Ecto neural progenitor cell (in vitro differentiated cells): ENCODE results near the gene RESF1.
"Not testable (repeated sequence)": the region's sequence is repeated elsewhere in the genome, so short reads cannot be mapped to it uniquely, and the experiment has no call there.

Experiments
- DNase-seq: peaks from one replicate; pipeline ENCODE4 v3.0.0-alpha.2; 2018; ENCODE audit warnings: low spot score

Gene RESF1, protein sequence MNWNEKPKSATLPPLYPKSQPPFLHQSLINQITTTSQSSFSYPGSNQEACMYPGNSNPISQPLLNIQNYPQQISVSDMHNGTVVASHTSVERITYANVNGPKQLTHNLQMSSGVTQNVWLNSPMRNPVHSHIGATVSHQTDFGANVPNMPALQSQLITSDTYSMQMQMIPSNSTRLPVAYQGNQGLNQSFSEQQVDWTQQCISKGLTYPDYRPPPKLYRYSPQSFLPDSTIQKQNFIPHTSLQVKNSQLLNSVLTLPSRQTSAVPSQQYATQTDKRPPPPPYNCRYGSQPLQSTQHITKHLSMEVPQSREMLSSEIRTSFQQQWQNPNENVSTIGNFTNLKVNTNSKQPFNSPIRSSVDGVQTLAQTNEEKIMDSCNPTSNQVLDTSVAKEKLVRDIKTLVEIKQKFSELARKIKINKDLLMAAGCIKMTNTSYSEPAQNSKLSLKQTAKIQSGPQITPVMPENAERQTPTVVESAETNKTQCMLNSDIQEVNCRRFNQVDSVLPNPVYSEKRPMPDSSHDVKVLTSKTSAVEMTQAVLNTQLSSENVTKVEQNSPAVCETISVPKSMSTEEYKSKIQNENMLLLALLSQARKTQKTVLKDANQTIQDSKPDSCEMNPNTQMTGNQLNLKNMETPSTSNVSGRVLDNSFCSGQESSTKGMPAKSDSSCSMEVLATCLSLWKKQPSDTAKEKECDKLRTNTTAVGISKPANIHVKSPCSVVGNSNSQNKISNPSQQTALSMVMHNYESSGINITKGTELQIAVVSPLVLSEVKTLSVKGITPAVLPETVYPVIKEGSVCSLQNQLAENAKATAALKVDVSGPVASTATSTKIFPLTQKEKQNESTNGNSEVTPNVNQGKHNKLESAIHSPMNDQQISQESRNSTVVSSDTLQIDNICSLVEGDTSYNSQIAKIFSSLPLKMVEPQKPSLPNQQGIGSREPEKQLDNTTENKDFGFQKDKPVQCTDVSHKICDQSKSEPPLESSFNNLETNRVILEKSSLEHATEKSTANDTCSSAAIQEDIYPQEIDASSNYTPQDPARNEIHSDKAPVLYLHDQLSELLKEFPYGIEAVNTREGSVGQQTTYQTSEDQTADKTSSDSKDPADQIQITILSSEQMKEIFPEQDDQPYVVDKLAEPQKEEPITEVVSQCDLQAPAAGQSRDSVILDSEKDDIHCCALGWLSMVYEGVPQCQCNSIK (N-terminal part only)

DNA sequence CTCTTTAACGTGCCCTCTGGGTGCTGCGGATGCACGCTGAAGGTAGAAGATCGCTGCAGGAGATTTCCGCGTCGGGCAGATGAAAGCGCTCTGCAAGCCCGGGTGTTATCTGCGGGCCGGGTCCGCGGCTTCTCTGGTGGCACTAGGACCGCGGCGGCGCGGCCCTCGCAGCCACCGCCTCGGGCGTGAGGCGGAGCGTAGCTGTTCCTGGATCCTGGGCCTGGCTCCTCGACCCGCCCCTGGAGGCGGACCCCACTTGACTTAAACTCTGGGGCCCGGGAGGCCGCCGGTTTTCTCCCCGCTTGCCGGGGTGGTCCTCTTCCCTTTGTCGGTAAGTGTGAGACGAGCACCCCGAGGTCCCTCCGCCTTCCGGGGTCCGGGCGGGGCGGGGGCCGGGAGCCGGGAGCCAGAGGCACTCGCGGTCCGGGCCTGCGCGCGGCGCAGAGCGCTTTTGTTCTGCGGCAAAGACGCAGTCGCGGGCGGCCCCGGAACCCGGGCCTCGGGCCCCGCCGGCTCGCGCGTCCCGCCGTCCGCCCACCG lies at the start of gene RESF1:
RESF1 (plus strand) TSS at position 255 of the 540 bp plus-strand sequence. CDS start 21,541 bp downstream, outside the sequence.
- peak; percentile 96 for DNase-seq

DNA sequence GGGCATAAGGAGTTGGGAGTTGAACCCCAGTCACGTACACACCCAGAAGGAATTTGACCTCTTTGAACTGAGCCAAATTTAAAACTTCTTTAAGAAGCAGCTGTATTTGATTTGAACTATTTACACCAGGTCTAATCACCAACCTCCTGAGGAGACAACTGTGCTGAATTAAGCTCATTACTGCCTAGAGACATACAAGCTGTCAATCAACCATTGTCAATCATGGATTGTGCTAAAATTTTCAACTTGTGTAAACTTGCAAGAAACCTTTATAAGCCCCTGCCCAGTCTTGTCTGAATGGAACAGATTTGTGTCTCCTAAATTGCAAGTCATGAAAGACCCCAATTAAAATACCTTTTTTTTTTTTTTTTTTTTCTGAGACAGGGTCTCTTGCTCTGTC lies 44.3 kb upstream of the RESF1 start:
- no peak for DNase-seq

DNA sequence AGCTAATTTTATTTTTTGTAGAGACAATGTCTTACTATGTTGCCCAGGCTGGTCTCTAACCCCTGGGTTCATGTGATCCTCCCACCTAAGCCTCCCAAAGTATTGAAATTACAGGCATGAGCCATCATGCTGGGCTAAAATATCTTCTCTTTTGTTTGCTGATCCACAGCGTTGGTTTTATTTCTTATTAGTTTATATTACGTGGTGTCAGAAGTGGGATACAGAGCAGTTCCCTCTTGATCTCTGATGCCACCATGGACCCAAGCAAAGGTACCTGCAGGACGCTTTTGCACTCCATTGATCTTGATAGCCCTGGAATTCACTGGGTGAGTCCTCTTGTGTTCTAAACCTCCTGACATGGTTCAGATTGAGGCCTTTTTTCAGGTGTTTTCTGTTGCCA lies 43.8 kb upstream of the RESF1 start:
- no peak for DNase-seq

DNA sequence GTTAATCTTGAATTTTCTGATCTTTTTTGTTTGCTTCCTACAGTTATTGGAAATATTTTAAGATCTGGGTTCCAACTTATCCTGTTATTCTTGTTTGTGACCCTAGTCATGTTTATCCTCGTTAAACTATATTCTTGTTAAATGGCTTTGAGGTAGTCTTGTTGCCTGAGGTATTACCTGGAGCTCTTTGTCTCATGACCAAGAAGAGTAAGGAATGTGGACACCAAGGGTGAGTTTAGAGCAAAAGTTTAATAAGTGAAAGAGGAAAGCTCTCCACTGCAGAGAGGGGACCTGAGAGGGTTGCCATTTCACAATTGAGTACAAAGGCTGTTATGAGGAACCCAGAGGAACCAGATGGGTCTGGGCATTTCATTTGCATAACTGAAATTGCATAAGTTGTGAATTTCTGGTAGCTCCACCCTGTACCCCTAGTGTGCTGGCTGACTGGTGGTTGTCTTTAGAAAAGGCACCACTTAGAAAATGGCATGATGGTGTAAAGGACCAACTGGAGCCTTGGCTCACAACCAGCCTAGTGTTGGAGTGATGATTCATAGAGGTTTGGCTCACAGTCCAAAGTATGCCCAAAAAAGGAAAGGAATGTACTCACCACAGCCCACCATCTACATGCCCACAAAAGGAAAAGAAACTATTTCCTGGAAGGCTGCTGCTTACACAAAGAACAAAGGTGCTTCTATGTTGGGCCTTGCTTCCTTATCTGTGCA lies 36.7 kb upstream of the RESF1 start:
- DNase-seq, result no peak

DNA sequence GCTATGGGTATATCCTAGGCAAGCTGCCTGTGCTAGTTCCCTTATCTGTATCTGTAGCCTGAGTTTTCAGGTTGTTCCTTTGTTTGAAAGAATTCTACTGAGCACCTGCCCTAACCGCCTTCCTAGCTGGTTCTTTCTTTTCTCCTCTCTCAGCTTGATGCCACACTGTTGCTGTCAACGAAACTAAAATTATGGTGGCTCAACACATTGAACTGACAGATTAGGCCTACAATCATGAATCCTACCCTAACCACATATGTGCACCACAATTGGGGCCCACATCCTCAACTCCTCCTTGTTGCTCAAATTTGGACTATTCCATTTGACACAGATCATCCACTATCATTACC lies 36.2 kb upstream of the RESF1 start:
- no peak for DNase-seq

DNA sequence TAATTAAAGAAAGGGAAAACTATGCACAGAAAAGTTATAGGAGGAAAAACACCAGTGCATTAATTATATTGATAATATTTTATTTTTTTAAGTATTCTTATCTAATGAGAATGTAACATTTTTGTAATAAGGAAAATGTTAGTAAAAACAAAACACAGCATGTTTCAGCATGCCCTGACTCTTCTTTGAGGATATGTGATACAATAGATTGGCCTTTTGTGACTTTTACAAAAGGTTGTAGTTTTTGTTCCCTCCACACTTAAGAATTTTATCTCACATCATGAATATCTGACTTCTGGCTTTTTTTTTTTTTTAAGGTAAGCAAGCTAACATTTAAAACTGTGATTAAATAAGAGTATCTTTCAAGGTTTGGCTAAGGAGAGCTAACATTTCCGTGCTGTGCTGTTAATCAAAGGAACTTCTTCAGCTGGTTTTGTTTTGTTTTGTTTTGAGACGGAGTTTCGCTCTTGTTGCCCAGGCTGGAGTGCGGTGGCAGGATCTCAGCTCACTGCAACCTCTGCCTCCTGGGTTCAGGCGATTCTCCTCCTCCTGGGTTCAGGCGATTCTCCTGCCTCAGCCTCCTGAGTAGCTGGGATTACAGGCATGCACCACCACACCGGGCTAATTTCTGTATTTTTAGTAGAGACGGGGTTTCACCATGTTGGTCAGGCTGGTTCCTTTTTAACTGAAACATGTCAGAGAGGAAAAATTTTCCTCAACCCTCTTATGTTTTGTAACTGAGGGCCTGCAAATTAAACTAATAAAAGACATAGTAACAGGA lies 30.8 kb upstream of the RESF1 start:
- no peak for DNase-seq

DNA sequence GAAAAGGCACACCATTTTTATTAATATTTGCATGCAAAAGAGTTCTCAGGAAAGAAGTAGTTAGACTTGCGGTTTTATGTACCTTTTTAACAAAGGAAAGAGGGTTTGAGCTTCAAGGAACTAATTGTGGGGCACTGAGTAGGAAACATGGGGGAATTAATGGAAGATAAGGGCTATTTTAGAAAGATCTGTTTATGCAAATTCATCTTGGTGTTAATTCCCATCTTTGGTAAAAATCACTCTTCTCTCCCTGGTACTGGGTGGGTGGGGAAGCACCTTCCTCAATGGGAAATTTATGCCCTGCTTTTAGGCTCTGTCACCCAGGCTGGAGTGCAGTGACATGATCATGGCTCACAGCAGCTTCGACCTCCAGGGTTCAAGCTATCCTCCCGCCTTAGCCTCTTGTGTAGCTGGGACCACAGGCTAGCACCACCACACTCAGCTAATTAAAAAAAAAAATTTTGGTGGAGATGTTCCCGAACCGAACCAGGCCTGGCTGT lies 30.1 kb upstream of the RESF1 start:
- DNase-seq, result no peak

DNA sequence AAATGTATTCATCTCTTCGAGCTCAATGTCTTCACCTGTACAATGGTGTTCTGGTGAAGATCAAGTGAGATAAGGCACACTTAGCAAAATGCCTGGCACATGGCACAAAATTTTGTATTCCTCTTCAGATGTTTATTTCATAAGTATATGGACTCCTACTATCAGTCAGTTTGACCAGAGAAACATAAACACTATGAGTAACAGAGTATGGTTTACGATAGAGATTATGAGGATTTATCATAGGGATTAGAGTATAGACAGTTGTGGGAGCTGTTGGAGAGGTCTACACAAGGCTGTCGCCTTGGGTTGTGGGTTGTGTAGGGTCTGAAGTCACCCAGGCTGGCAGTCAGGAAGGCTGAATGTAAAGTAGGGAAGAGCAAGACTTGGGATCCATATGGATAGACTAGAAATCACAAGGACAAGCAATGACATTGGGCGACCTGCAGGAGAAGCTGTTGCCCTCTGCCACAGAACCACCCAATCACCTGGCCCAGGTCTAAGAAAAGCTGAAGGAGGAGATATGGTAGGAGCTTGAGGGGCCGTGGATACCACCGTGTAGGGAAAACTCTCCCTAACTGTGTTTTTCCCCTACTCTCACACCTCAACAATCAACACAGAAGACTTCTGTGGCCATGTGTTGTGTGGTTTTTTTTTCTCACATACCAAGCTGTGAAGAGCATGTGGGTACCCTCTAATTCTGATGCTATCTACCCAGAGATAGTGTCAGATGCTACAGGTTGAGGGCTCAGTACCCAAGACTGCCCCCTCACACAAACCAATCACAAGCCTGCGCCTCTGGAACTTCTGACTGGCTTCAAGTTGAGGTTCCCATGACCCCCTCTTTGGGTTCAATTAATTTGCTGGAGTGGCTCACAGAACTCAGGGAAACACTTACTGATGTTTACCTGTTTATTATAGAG lies 27.2 kb upstream of the RESF1 start:
- no peak for DNase-seq

DNA sequence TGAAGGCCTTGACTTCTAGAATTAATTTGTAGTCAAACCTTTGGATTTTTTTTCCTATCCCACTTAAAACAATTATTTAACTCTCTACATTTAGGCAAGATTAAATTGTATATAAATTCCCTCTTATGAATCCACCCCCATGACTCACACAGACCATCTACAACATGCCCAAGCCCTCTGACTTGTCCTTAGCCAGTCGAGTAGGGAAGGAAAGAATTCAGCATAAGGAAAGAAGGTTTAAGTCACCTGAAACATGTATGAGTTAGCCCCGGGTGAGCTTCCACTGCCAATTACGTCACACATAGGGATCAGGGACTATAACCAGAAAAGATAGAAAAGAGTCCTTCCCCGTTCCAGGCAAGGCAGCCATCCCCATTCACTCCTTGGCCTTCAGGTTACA lies 14.9 kb upstream of the RESF1 start:
- DNase-seq, result no peak

DNA sequence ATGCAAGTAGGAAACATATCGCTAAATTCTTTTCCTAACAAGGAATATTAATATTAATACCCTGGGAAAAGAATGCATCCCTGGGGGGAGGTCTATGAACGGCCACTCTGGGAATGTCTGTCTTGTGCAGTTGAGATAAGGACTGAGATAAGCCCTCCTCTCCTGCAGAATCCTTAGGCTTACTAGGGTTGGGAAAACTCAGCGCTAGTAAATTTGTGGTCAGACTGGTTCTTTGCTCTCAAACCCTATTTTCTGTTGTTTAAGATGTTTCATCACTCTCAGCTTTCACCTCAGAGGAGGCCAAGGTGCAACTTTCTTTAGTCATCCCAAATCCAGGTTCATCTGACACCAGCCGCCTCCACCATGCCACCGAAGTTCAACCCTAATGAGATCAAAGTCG lies 11.2 kb upstream of the RESF1 start:
- no peak for DNase-seq

DNA sequence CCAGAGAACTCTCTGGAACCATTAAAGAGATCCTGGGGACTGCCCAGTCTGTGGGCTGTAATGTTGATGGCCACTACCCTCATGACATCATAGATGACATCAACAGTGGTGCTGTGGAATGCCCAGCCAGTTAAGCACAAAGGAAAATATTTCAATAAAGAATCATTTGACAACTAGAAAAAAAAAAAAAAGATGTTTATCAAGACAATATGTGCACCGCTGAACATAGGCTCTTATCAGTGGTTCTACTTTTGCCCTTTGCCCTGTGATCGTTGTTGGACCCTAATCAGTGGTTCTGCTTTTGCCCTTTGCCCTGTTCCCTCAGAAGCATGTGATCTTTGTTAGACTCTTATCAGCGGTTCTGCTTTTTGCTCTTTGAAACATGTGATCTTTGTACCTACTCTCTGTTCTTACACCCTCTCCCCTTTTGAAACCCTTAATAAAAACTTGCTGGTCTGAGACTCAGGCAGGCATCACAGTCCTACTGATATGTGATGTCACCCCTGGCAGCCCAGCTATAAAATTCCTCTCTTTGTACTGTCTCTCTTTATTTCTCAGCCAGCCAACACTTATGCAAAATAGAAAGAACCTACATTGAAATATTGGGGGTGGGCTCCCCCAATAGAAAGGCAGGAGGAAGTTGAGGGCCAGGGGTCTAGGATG lies 10.4 kb upstream of the RESF1 start:
- DNase-seq, result not testable (repeated sequence)

DNA sequence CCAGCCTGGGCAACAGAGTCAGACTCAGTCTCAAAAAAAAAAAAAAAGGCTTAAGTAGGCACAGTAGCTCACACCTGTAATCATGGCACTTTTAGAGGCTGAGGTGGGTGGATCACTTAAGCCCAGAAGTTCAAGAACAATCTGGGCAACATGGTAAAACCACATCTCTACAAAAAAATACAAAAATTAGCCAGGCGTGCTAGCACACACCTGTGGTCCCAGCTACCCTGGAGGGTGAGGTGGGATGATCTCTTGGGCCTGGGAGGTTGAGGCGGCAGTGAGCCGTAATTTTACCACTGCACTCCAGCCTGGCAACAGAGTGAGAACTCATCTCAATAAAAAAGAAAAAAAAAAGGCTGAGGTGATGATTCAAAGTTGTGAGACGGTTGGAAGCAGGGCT lies 9.1 kb upstream of the RESF1 start:
- no peak for DNase-seq

DNA sequence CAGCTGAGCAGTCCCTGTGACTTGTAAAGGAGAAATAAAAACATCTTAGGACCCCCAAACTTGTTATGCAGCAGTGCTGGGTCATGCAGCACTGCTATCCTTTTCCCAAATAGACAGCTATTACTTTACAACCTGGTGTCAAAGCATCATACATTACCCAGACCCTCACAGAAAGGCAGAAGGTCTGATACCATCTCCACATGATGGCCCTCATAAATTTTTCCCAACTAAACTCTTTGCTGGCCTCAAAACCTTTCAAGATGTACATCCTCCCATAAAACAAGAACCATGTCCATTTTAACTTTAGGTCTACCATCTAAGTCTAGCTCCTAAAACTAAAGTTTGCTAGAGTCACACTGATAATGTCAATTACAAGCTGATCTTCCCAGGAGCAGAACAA lies 8.7 kb upstream of the RESF1 start:
- DNase-seq, result no peak

DNA sequence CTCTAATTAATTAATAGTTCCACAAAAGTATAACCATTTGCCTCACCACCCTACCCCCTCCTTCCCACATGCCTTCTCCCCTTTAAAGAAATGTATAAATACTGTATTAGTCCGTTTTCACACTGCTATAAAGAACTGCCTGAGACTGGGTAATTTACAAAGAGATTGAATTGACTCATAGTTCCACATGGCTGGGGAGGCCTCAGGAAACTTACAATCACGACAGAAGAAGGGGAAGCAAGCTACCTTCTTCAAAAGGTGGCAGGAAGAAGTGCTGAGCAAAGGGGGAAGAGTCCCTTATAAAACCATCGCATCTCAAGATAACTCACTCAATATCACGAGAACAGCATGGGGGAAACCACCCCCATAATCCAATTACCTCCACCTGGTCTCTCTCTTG lies 8.2 kb upstream of the RESF1 start:
- no peak for DNase-seq

DNA sequence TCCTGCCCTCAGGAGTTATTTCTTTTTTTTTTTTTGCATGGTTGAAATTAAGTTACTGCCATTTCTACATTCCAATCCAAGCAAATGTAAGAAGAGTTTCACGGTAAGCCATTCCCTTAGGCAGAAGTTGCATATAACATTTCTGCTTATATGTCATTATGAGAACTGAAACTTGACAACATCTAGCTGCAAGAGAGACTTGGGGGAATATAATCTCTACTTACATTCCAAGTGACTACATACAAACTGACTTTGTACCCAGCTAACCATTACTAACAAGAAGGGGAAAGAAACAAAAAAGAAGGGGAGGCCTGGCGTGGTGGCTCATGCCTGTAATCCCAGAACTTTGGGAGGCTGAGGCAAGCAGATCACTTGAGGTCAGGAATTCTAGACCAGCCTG lies 7.3 kb upstream of the RESF1 start:
- DNase-seq, result no peak

DNA sequence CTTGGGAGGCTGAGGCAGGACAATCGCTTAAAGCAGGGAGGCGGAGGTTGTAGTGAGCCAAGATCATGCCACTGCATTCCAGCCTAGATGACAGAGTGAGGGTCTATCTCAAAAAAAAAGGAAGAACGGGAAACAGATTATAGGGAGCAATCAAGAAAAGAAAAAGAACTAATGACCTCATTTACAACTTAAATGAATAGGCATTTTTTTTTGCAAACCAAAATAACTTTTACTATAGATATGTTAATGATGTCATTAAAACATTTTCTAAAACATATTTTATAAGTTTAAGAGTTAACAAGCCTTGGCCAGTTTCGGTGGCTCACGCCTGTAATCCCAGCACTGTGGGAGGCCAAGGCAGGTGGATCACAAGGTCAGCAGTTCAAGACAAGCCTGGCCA lies 6.8 kb upstream of the RESF1 start:
- DNase-seq, result no peak

DNA sequence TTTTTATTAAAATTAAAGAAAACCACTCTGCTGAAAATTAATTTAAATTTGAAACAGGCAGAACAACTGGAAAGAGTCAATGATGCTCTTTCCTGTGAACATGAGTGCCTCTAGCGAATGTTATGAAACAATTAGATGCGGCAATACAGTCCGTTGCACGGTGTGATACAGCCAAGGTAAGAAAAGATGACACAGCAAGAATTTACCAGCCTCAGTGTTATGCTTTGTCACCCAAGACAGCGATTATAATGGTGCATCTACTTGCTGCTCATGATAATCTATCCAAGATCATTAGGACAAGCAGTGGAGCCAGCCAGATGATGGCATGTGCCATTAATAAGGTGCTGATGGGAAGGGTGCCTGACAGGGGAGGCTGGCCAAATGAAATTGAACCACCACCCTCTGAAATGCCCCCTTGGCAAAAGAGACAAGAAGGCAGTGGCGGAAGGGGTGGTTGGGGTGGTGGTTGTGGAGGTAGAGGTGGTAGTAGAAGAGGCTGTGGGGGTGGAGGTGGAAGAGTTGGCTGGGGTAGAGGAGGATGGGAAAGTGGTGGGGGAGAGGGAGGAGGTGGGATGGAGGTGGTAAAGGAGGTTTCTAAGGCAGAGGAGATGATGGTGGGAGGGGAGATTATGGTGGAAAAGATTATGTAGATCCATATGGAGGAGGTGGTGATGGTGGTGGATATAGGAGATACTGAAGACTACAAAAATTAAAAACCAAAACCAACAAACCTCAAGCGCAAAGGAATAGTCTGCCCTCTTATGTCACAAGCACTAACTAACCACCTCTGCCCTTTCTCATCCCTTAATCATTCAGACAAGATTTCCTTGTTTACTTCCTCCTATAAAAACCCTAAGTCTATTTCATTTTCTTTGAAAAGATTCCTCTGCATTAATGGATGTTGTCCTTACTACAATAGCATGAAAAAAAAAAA lies 4.0 kb upstream of the RESF1 start:
- no peak for DNase-seq

DNA sequence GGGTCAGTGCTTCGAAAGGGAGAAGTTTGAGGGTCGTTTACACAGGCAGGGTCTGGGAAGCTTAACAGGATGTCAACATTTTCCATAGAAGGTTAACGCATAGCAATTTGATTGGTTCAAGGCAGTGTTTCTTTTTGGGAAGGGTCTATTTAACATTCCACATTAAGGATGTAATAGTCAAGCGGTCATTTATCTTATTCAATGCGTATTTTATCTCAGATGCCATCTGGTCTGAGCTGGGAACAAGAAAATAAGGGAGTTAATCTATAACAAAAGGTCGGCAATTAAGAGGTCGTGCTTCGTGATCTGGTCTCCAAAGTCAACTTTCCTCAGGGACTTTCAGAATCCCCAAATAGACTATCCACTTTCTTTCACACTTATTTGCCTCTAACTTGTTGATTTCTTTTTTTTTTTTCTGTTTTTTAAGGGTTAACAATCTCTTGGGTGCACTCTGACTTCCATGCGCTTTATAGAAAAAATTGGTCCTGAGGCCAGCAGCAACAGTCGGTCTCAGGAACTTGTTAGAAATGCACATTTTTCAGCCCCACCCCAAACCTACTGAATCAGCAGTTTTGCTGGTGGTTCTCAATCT lies 550 bp upstream of the RESF1 start:
- DNase-seq, result no peak
